Measurements from ENCODE around the gene ARHGAP6. TPM values are rescaled to one million over a fixed set of nuclear protein-coding genes. Genes with fewer than 3 reads are reported as not detected.

Gene ARHGAP6
- total RNA-seq, 1 experiment from 2014 or later, result 2.0 TPM

DNA sequence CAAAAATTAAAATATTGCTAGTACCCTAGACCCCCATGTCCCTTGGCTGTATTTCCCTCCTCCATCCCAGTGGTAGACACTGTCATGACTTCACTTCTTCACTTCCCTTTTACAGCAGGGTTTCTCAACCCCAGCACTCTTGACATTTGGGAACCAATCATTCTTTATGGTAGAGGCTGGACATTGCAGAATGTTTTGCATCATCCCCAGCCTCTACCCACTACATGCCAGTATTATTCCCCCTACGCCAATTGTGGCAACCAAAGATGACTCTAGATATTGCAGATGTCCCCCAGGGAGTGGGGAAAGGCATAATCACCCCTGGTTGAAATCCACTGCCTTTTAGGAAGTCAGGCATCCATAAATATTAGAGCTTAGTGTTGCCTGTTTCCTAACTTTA, 233.9 kb downstream of the ARHGAP6 start:
- H3K36me3 ChIP-seq (replicated peaks; ENCODE audit: control insufficient read depth, insufficient read depth, low read length), result no peaks in the 10 kb centered on the region
- DNase-seq, result no peak
- no peak overlapping the region for H3K4me3 ChIP-seq (ENCODE audit: insufficient read depth, low read depth, low read length)
- peaks cover 18% of the 10 kb centered on the region for H3K27me3 ChIP-seq (ENCODE audit: control insufficient read depth, insufficient read depth, low read length)

GRCh38 chrX:11430271-11430670, 235.4 kb downstream of the ARHGAP6 start:
- H3K36me3 ChIP-seq (replicated peaks; ENCODE audit: control insufficient read depth, insufficient read depth, low read length), result no peaks in the 10 kb centered on the region
- no peak for DNase-seq
- H3K27me3 ChIP-seq (ENCODE audit: control insufficient read depth, insufficient read depth, low read length), result peaks cover 26% of the 10 kb centered on the region

DNA sequence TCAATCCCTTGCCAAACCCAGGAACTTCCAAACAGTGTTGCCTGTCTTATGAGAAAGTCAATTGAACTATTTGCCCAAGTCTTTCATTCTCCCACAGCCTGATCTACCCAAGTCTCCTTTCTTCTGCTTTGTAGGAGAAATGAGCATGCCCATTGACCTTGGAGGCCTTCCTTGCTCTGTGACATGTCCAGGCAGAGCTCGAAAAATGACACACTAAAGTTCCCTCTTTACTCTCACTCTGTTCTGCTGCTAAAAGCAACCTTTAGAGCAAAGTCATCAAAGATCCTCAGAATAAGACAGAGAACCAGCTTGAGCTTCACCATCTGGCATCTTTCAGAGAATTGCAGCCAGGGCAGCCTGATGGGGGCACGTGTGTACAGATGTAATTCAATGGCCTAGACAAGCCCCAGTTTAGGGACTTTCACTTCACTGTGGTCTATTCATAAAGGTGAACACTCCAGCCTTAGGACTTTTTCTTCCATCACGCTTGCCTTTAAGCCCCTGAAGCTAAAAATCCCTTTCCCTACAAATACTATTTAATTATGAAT, 236.1 kb downstream of the ARHGAP6 start:
- no peak for DNase-seq
- no peaks in the 10 kb centered on the region for H3K36me3 ChIP-seq (replicated peaks; ENCODE audit: control insufficient read depth, insufficient read depth, low read length)
- H3K27me3 ChIP-seq (ENCODE audit: control insufficient read depth, insufficient read depth, low read length), result peaks cover 26% of the 10 kb centered on the region

More at GRCh38 chrX:11430271-11430670, 235.4 kb downstream of the ARHGAP6 start:
- no peak overlapping the region for H3K4me3 ChIP-seq (ENCODE audit: insufficient read depth, low read depth, low read length)

DNA sequence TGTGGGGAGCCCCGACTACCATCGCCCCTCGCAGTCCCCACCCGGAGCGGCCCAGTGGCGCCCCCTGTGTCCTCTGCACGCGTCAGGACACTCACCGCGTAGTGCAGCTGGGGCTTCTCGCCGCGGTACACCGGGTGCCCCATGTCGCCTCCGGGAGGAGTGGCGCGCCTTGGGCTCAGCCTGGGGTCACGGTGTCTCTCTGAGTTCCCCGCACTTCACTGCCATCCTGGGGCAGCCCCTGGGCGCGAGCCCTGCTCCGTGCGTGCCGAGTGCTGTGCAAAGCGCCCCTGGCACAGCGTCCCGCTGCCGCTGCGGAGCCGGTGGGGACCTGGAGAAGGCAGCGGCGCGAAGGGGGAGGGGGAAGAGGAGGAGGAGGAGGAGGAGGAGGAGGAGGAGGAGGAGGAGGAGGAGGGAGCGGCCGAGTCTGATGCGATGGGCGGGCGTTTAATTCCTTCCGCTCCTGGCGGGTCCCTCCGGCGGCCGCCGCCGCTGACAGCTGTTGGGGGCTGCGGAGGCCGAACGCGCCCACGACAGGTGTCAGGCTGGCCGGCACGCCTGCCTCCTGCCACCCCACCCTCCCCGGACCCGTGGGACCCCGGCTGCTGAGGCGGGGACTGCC, 238.2 kb downstream of the ARHGAP6 start:
- Histone ChIP-seq H3K27me3 (ENCODE audit: control insufficient read depth, insufficient read depth, low read length) (peaks cover 26% of the 10 kb centered on the region), H3K4me3 (ENCODE audit: insufficient read depth, low read depth, low read length) (peak overlapping the region; percentile 64), H3K36me3 (replicated peaks; ENCODE audit: control insufficient read depth, insufficient read depth, low read length) (no peaks in the 10 kb centered on the region)
- peak; percentile 78 for DNase-seq

More for the DNA sequence above, 236.1 kb downstream of the ARHGAP6 start:
- no peak overlapping the region for H3K4me3 ChIP-seq (ENCODE audit: insufficient read depth, low read depth, low read length)

DNA sequence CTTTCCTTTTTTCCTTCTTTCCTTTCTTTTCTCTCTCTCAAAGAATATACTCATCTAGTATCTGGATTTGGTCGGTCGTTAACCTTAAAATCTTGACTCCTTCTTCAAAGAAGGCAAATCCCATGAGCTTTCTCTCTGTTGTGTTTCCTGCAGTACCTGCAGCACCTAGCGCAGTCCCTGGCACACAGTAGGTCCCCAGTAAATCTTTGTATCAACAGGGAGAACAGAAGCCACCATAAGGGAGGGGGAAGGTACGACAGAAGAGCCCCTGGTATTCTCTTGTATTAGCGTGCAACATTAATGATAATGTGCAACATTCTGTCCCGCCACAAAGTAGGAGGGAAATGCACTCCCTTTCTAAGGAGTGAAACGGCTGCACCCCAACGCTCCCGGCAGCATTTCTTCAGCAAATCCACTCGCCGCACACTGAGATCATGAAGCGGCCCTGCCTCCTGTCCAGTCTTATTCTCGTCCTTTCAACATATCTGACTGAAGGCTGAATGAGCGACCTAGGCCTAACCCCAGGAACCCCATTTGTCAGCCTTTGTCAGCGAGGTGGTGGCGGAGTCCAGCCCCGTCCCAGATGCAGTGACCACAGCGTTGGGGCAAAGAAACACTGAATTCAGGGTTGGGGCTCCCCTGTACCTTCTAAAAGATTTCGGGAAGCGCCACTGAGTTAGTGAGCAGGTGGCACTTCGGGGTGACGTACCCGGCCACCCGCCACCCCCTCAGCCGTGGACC, 238.8 kb downstream of the ARHGAP6 start:
- H3K36me3 ChIP-seq (replicated peaks; ENCODE audit: control insufficient read depth, insufficient read depth, low read length), result no peaks in the 10 kb centered on the region
- peaks cover 26% of the 10 kb centered on the region for H3K27me3 ChIP-seq (ENCODE audit: control insufficient read depth, insufficient read depth, low read length)
- peak overlapping the region; percentile 64 for H3K4me3 ChIP-seq (ENCODE audit: insufficient read depth, low read depth, low read length)
- no peak for DNase-seq

DNA sequence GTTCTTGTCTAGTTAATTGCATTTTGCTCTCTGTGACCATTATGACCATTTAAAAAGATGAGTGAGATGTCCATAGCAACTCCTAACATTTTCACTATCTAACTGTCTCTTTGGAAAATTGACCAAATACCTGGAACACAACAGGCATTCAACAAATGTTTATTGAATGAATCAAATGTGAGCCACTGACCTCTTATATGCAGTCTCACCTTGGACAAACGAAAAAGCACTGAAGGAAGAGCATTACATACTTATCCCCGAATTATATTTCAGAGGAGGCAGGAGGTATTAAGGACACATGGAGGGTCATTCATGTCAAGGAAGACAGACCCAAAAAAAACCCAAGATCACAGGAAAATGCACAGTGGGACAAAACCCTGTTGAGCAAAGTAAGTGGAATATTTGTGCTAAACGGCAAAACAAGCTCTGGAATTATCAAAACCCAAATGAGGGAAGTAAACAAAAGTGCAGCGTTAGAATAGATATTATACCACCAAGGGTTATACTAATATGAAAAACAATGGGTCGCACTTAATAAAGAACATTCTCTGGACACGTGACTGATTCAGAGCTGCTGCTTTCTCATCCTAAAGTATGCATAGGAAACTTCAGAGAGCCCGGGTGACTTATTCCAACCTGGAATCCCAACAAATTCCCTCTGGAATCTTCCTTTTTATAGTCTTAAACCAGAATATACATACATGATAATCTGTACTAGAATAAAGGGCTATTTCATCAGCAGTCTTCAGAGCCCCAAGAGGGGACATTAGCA, 240.6 kb downstream of the ARHGAP6 start:
- peaks cover 26% of the 10 kb centered on the region for H3K27me3 ChIP-seq (ENCODE audit: control insufficient read depth, insufficient read depth, low read length)

DNA sequence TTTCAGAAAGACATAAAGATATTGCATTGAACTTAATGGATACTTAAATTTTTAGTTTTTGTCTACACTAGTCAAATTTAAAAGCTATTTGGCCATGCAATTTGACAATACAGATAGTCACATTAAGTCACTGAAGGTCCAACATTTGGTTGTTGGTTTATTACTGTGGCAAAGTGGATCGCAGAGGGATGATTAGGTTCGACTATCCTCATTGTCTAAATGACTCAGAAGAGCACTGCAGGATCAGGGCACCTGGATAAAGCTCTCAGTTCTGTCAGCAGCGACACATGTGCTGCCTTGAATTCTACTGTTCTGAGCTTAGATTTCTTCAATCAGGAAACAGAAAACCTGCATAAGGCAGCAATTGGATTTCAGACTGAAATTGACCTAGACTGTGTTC, 241.8 kb downstream of the ARHGAP6 start:
- no peak for DNase-seq
- Histone ChIP-seq H3K4me3 (ENCODE audit: insufficient read depth, low read depth, low read length) (no peak overlapping the region), H3K36me3 (replicated peaks; ENCODE audit: control insufficient read depth, insufficient read depth, low read length) (no peaks in the 10 kb centered on the region), H3K27me3 (ENCODE audit: control insufficient read depth, insufficient read depth, low read length) (peaks cover 26% of the 10 kb centered on the region)

More for the DNA sequence above, 240.6 kb downstream of the ARHGAP6 start:
- DNase-seq, result no peak
- Histone ChIP-seq H3K4me3 (ENCODE audit: insufficient read depth, low read depth, low read length) (no peak overlapping the region), H3K36me3 (replicated peaks; ENCODE audit: control insufficient read depth, insufficient read depth, low read length) (no peaks in the 10 kb centered on the region)

DNA sequence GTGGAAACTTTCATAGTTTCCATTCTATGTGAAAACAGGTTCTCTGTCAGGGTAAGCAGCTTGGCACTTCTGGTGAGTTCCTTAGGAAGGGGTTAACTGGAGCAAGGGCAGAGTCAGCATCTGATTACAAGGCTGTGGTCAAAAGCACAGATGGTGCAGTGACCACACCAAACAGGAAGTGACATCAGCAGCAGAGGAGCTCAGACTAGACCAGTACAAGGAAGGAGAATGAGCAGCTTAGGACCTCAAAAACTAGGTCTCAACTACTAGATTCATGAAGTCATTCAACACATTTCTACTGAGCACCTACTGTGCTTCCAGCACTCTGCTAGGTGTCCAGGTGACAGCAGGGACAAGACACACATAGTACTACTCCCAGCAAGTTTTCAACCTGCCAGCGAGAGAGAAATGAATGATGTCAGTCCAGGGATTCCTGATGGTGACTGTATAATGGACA, 242.3 kb downstream of the ARHGAP6 start:
- DNase-seq, result no peak
- Histone ChIP-seq H3K27me3 (ENCODE audit: control insufficient read depth, insufficient read depth, low read length) (peaks cover 21% of the 10 kb centered on the region), H3K4me3 (ENCODE audit: insufficient read depth, low read depth, low read length) (no peak overlapping the region), H3K36me3 (replicated peaks; ENCODE audit: control insufficient read depth, insufficient read depth, low read length) (no peaks in the 10 kb centered on the region)

DNA sequence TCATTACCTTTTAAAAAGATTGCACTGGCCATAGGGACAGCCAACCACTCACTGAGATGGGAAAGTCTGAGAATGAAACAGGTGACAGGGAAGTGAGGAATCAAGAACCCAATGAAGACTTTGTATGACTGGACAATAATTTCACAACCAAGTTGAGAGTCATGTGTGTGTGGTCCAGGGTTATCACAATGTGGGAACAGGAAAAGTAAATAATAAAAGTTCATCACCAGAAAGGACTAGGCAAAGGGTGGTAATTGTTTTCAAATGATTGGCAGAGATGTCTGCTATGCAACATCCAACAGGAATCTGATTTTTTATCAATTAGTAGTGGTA, 243.2 kb downstream of the ARHGAP6 start:
- H3K27me3 ChIP-seq (ENCODE audit: control insufficient read depth, insufficient read depth, low read length), result peaks cover 14% of the 10 kb centered on the region
- no peak for DNase-seq
- no peak overlapping the region for H3K4me3 ChIP-seq (ENCODE audit: insufficient read depth, low read depth, low read length)
- H3K36me3 ChIP-seq (replicated peaks; ENCODE audit: control insufficient read depth, insufficient read depth, low read length), result no peaks in the 10 kb centered on the region

- no peak for DNase-seq
- Histone ChIP-seq H3K36me3 (replicated peaks; ENCODE audit: control insufficient read depth, insufficient read depth, low read length) (no peaks in the 10 kb centered on the region), H3K4me3 (ENCODE audit: insufficient read depth, low read depth, low read length) (no peak overlapping the region), H3K27me3 (ENCODE audit: control insufficient read depth, insufficient read depth, low read length) (peaks cover 10% of the 10 kb centered on the region)
Observed at GRCh38 chrX:11421805-11422524, 243.8 kb downstream of the ARHGAP6 start.

GRCh38 chrX:11420851-11421250, 244.9 kb downstream of the ARHGAP6 start:
- Histone ChIP-seq H3K36me3 (replicated peaks; ENCODE audit: control insufficient read depth, insufficient read depth, low read length) (no peaks in the 10 kb centered on the region), H3K4me3 (ENCODE audit: insufficient read depth, low read depth, low read length) (no peak overlapping the region), H3K27me3 (ENCODE audit: control insufficient read depth, insufficient read depth, low read length) (no peaks in the 10 kb centered on the region; the same call in 1 of the 2 replicates)
- no peak for DNase-seq

- Histone ChIP-seq H3K4me3 (ENCODE audit: insufficient read depth, low read depth, low read length) (no peak overlapping the region), H3K36me3 (replicated peaks; ENCODE audit: control insufficient read depth, insufficient read depth, low read length) (no peaks in the 10 kb centered on the region)
- DNase-seq, result no peak
Observed at GRCh38 chrX:11419102-11419501, 246.6 kb downstream of the ARHGAP6 start.

GRCh38 chrX:11416600-11416999, 249.1 kb downstream of the ARHGAP6 start:
- Histone ChIP-seq H3K36me3 (replicated peaks; ENCODE audit: control insufficient read depth, insufficient read depth, low read length) (no peaks in the 10 kb centered on the region), H3K27me3 (ENCODE audit: control insufficient read depth, insufficient read depth, low read length) (no peaks in the 10 kb centered on the region), H3K4me3 (ENCODE audit: insufficient read depth, low read depth, low read length) (no peak overlapping the region)
- no peak for DNase-seq

More at GRCh38 chrX:11419102-11419501, 246.6 kb downstream of the ARHGAP6 start:
- H3K27me3 ChIP-seq (ENCODE audit: control insufficient read depth, insufficient read depth, low read length), result no peaks in the 10 kb centered on the region

GRCh38 chrX:11414091-11414490, 251.6 kb downstream of the ARHGAP6 start:
- DNase-seq, result no peak
- H3K27me3 ChIP-seq (ENCODE audit: control insufficient read depth, insufficient read depth, low read length), result no peaks in the 10 kb centered on the region
- H3K36me3 ChIP-seq (replicated peaks; ENCODE audit: control insufficient read depth, insufficient read depth, low read length), result no peaks in the 10 kb centered on the region
- H3K4me3 ChIP-seq (ENCODE audit: insufficient read depth, low read depth, low read length), result no peak overlapping the region
